NB4 (cell line): ENCODE measurements around the gene MAPK11.

Experiments
- POLR2A ChIP-seq: IDR thresholded peaks from 2 replicates; pipeline ENCODE4 v1.6.1; 2011; ENCODE audit warnings: mild to moderate bottlenecking; ENCODE audit not compliant: insufficient read length; ENCODE audit errors: extremely low read depth
- TF ChIP-seq, protein P1 (sequence below): IDR thresholded peaks from one replicate; pipeline ENCODE4 v1.5.1; 2012; ENCODE audit warnings: low read depth, low read length

DNA sequence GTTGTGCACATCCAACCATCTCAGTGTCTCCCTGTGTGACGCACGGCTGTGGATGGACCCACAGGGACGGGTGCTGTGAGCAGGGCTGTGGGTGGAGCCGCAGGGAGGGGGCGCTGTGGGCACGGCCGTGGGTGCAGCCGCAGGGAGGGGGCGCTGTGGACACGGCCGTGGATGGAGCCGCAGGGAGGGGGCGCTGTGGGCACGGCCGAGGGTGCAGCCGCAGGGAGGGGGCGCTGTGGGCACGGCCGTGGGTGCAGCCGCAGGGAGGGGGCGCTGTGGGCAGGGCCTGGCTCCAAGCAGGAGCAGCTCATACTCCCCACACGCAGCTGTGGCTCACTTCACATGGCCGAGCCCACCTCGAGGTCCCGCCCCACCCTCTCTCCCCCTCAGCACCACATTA lies 6.0 kb upstream of the MAPK11 start:
- no peak for TF ChIP-seq POLR2A
- TF ChIP-seq, protein P1, sequence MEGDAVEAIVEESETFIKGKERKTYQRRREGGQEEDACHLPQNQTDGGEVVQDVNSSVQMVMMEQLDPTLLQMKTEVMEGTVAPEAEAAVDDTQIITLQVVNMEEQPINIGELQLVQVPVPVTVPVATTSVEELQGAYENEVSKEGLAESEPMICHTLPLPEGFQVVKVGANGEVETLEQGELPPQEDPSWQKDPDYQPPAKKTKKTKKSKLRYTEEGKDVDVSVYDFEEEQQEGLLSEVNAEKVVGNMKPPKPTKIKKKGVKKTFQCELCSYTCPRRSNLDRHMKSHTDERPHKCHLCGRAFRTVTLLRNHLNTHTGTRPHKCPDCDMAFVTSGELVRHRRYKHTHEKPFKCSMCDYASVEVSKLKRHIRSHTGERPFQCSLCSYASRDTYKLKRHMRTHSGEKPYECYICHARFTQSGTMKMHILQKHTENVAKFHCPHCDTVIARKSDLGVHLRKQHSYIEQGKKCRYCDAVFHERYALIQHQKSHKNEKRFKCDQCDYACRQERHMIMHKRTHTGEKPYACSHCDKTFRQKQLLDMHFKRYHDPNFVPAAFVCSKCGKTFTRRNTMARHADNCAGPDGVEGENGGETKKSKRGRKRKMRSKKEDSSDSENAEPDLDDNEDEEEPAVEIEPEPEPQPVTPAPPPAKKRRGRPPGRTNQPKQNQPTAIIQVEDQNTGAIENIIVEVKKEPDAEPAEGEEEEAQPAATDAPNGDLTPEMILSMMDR: peak; percentile 51
